ENCODE results near the gene BCL6.
A peak's percentile ranks its signal among the peaks of the same experiment; 100 is the strongest.
"Not testable (repeated sequence)": the region's sequence is repeated elsewhere in the genome, so short reads cannot be mapped to it uniquely, and the experiment has no call there.

BCL6 gene

DNA sequence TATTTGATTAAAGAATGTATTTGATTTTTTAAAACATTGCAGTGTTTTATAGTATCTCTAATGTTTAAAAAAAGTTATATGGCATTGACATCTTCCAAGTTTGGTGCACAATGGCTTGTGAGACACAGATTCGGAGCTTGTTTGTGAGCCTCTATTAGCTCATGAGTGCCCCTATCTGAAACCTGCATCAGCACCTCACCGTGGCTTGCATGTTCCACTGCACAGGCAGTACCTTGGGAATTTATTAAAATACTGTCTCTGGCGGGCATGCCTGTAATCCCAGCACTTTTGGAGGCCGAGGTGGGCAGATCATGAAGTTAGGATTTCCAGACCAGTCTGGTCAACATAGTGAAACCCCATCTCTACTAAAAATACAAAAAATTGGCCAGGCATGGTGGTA is 36.1 kb downstream of the BCL6 start:
- no peak for DNase-seq

DNA sequence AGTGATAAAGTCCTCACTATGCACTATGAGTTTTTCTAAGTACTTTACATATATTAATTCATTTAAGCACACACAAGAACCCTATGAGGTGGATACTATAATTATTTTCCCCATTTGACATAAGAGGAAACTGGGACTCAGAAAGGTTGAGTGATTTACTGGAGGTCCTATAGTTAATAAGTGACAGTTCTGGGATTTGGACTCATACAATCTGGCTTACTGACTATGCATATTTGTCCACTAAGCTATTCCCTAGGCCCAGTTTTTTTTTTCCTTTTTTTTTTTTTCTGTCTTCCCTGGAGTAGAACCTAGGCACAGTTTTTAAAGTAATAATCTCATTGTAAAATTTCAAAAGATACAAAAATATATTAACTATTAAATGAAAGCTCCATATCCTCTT is 36.6 kb downstream of the BCL6 start:
- no peak for DNase-seq

DNA sequence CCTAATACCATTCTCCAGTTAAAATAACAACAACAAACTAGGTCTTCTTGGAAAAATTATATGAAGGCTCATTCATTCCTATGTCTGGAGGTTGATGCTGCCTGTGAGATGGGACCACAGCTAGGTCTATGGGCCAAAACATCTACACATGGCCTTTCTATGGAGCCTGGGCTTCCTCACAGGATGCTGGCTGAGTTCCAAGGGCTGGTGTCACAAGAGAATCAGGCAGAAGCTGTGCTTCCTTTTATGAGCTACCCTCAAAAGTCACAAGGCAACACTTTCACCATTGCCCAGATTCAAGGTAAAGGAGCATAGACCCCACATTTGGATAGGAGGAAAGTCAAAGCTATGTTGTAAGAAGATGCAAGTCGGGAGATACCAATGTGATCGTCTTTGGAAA is 38.3 kb downstream of the BCL6 start:
- no peak for DNase-seq

DNA sequence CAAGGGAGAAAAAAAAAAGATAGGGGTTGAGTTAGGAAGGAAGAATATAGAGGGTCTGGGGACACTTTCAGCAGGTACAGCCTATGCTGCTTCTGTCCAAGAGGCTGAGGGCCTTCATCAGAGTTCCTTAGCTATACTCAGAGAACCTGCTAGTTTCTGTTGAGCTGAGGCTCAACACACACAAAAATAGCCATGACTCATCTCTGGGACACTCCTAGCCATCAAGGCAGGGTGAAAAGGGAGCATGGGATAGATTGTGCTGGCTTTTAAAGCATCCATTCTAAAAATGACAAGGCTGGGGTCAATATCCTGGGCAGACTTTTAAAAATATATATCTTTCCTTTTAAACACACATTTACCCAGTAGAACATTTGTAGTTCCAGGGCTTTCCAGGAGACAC is 40.1 kb downstream of the BCL6 start:
- DNase-seq = no peak

DNA sequence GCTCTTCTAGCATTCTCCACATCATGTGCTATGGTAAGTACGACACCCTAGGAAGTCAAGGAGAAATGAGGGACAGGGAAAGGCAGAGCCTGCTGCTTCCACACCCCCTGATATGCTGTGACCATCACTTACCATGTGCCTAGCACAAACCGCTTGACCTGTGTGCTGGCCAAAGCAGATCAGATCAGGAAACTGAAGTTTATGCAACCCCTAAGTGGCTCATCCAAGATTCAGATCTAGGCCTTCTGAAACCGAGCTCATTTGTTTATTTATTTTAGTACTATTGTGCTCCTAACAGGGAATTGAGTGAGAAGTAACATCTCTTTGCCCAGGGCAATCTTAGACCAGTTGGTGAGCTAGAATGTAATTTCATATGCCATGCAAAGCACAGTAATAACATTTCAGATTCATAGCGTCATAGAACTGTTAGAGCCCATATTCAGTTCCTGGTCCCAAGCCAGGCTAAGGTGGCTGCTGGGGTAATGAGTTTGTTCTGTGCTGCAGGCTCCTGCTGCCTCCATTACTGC is 42.7 kb downstream of the BCL6 start, which contains the start of gene RTP2:
Gene RTP2 (minus strand): TSS at position 51 of the 527 bp plus-strand sequence. CDS start 429 bp downstream, outside the sequence.
- DNase-seq = no peak

DNA sequence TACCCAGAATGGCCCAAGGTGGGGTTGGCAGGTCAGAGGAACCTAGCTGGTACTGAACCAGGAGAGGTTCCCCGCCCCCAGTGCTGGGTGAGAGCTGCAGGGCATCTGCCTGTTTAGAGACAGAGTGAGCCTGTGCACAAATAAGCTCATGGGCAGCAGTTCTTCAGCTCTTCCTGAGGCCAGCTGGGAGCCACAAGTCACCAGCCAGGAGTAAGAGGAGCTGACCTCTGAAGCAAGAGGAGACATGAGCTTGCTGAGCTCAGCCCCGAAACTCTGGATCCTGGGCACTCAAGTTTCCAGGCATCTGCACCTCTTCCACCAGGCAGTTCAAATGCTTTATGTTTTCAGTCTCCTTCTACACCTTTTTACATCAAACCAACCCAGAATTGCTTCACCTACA is 45.0 kb downstream of the BCL6 start:
- DNase-seq = no peak

DNA sequence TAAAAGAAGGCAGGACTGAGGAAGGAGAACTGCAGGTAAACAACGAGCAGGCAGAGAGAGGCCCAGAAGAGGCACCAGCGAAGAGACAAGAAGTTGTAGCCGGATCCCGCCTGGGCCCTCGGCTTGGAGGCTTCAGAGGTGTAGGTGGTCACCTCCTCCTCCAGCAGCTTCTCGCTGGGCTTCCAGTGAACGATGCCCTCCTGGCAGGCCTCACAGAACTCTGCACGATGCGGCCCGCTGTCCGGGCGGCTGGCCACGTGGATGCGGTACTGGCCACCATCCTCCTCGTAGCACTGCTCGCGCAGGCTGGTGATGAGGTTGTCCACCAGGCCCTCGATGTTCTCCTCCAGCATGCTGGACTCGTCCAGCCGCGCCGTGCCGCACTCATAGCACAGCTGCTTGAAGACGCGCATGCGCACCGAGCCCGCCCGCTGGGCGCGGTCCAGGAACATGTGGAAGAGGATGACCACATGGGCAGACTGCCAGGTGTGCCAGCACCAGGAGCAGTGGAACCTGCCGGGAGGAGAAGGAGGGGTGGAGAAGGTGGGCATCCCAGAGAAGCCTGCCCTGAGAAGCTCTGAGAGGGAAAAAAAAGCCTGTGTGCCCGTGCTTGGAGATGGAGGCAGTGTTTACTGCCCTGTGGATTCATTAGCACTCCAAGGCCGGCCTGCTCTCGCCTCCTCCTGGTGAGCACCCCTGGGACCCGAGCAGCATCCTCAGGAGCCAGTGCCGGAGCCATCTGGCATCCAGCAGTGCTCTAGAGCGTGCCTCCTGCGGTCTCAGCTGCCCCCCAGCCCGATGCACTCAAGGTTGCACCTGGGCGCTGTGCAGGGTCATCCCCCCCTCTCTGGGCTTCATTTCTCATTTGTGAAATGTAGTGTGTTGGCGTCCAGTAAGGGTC is 46.5 kb downstream of the BCL6 start:
- no peak for DNase-seq

DNA sequence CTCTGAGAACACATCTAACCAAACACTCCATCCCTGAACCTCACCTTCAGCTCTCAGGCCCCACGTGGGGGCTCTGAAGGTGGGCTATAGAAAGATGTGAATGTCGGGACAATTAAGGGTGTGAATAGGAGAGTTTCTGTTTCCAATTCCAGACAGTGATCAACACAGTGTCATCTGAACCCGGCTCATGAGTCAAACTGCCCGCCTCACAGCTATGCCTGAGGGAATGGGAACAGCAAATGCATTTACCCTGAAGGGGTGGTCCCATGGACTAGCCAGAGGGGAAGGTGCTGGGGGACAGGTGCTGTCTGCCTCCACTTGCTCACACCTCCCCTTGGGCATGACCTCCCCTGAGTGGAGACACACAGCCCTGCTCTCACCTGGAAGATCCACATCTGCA is 49.2 kb downstream of the BCL6 start:
- no peak for DNase-seq

DNA sequence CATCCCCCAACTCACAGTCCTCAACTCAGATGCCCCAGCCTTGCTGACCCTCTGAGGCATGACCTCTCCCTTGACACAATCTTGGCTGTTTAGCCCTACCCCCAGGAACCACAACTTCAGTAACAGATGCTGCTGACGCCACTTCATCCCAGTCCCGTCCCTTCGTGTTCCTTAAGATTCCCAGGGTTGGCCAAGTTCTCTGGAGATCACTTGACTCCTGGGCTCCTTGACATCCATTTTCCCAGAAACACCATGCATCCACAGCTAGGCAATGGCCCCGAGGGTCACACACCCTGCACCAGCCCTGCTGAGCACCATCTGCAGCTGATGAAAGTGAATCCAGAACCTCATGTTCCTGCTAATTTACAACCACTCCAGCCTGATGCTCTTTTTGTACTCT is 49.8 kb downstream of the BCL6 start:
- no peak for DNase-seq

DNA sequence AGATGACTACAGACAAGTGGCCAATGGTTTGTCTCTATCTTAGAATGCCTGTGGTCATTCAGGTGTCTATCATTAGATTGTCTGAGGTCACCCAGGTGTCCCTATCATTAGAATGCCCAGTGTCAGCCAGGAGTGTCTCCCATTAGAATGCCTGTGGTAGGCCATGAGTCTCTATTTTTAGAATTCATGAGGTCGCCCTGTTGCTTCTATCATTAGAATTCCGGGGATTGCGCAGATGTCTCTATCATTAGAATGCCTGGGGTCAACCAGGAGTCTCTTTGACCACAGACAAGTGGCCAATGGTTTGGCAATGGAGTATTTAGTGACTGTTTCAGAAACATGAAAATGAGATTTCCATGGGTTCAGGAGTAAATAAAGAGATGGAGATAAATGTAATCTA is 50.5 kb downstream of the BCL6 start:
- DNase-seq = no peak

DNA sequence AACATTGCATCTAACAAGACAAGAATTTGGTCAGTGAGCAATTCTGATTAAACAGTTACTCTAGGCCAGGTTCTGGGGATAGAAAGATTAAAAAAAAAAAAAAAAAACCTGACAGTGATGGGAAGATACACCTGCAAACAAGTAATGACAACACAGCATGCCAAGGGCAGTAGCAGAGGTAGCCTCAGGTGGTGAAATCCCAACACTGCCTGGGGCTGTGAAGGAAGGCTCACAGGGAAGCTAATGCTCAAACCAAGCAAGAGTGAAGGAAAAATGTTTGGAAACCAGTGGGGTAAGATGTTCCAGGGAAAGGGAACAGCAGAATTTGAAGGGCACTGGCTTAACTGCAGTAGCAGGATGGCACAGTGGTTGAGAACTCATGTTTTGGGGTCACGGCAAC is 51.8 kb downstream of the BCL6 start:
- DNase-seq = no peak

DNA sequence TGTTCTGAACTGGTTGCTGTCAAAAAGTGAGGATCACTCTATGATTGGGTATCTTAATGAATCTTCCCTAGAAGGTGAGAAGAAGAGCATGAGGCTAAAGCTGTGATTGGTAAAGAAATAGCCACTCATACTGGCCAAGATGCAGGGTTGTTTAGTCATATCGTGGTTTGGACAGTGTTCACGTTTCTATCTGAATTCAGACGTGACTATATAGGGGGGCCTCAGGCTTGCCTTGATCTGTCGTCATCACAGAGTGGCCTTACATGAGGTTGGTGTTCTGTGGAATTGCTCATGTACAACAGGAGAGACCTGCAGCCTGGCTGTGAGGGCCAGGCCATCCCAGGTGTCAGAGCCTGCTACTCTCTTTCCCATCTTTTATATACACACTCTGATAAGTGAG is 55.3 kb downstream of the BCL6 start:
- DNase-seq = no peak

DNA sequence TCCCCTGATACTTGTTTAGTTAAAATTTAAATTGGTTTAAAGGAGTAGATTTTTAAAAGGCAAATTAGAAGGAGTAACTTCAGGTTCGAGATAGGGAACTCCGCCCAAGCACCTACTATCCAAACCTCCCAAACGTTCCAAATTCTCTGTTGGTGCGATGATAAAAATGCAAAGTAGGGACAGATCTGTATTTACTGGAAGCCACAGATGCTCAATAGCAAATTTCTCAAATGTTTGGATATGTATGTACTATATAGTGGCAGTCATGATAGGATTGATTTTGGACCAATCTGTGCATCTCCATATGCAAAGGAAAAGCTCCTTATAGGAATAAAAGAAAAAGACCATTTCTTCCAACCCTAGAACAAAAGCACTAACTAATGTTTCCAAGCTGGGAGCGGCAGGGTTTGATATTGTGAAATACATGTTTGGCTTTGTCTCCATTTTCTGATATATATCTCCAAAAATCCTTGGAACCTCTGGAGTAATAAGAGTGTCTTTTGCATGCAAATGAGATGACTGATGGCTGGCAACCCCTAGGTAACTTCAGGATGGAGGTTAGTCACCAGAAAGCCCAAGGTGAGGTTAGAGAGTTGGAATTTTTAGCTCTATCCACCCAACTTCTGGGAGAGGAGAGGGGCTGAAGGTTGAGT is 58.5 kb downstream of the BCL6 start:
- no peak for DNase-seq

DNA sequence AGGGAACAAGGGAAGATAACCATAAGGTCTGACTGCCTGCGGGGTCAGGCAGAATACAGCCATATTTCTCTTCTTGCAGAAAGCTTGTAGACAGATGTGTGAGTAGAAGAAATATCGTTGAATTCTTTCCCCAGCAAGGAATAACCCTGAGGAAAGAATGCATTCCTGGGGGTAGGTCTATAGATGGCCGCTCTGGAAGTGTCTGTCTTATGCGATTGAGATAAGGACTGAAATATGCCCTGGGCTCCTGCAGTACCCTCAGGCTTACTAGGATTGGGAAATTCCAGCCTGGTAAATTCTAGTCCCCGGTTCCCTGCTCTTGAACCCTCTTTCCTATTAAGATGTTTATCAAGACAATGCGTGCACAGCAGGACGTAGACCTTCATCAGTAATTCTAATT is 59.3 kb downstream of the BCL6 start:
- DNase-seq = no peak

DNA sequence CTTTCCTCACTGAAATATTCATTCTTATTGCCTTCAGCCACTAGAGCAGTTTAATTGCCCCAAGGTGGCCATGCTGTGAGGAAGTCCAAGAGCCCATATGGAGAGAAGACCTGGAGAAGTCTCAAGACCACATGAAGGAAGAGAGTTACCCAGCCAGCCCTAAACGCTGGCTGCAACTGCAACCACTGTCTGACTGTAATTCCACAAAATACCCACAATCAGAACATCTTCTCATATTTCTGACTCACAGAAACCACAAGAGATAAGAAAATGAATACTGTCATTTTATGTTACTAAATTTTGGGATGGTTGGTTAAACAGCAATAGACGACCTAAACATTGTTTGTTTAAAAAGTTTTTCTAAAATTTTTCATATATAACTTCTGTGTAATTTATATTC is 60.4 kb downstream of the BCL6 start:
- DNase-seq = no peak

DNA sequence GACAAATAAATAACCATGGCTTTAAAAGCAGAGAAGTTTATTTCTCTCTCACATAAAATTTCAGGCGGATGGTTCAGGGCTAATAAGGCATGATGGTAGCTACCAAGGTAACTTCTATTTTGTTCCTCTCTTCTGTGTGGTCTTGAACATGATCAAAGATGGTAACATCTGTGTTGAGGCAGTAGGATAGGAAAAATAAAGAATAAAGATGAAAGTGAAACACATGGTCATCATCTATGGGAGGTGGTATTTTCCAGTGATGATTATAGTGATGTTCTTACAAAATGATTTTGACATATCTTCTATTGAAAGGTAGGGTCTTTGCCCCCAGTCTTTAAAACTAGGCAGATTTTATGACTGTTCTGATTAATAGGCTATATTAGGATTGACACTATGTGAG is 60.8 kb downstream of the BCL6 start:
- no peak for DNase-seq

DNA sequence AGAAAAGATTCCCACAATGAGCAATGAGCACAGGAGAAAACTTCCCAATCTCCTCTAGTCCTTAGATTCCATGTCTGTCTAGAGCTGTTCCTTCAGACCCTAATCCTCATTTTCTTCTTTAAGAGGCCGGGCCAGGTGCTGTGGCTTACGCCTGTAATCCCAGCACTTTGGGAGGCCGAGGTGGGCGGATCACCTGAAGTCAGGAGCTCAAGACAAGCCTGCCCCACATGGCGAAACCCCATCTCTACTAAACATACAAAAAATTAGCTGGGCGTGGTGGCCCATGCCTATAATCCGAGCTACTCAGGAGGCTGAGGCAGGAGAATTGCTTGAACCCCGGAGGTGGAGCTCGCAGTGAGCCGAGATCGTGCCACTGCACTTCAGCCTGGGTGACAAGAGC is 63.5 kb downstream of the BCL6 start:
- not testable (repeated sequence) for DNase-seq

DNA sequence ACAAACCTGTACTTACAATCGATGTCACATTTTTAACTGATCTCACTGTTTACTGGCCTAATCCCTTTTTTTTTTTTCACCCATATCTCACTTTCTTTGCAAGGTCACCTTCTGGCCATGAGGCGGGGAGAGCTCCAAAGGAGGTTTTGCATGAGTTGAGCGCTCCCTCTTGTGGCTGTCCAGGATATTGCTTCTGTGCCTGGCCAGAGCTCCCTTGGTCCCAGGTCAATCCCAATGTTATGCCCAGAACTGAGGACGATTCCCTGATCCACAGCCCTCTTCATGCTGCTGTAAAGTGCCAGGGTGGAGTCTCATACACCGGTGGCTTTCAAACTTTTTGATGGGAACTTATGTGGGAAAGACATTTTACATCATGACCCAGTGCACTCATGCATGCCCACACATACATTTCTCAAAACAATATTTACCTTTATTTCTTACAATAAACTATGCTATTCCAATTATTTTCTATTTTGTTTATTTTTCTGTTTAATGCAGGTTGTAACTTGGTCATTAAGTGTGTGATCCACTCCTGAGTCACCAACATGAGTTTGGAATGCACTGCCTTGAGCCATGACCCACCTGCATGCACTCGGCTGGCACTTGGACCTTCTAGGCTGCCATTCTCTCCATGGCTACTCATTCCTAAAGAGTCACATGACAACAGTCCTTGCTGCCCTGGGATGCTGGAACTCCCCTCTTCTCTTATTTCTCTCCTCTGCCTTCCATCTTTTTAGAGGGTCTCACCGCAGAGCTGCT is 65.5 kb downstream of the BCL6 start:
- DNase-seq = peak; percentile 8 to 34

DNA sequence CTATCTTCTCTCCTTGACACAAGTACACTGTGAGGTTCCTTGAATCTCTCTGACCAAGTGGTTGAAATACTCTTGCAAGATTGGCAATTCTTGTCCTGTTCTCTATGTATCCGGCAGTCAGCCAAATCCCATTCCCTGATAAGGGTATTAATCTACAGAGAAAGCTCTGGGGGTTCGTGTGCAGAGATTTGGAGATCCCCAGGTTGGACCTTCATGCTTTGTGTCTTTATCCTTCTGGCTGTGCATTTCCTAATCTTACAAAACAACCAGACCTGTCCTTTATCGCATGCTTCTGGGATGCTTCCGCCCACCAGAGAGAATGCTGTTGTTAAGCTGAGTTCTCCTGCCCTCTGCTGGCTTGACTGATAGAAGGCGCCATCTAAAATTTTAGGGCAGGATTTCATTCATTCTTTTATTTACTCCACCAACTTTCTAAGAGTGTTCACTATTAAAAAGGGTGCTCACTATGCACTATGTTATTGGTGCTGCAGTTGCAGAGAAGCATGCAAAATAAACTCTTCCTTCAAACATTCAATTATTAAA is 66.5 kb downstream of the BCL6 start:
- peak in 1 of 2 donors; percentile 27 for DNase-seq

DNA sequence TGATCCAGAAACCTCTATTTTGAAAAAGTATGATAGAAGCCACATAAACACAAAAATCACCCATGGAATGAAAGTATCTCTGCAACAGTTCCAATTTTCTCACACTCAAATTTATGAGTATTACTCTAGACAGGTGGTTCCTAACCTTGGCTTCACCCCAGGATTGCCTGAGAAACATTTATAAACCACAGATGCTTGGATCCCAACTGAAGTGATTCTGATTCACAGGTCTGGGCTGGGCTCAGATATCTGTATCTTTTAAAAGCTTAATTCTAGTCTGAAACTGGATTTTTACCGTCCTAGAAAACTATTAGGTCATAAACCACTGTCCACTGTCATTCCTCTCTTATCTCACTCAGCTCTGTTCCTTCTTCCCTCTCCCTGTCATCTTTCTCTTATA is 67.7 kb downstream of the BCL6 start:
- DNase-seq = no peak

DNA sequence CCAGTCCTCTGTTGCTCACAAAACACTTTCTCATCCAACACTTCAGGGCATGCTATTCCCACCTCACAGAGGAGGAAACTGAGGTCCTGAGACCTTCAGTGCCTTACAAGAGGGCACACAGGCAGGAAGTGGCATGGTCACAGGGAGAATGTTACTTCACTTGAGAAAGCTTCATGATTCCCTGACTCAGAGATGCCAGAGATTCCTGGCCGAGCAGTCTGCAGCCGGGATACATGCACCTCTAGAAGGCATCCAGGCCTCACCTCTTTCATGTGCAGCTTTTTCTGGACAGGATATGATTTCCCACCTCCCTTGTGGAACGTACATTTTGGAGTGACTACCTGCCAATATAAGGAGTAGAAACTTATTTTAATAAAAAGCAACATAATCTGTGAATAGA is 72.3 kb downstream of the BCL6 start:
- no peak for DNase-seq
